SK-N-SH treated with all-trans-retinoic acid at 6 μM for 48 hours (cell line): ENCODE data around the gene TWNK.

Experiments
- CREB5 ChIP-seq: fragments of 250-450 bp; sonication (Bioruptor Pico); IDR thresholded peaks from 2 replicates; pipeline ENCODE4 v1.5.1; 2020; ENCODE audit warnings: low read depth, mild to moderate bottlenecking, moderate library complexity
- GLIS3 ChIP-seq: fragments of 250-450 bp; sonication (Bioruptor Pico); IDR thresholded peaks from 2 replicates; pipeline ENCODE4 v1.5.0; 2020; ENCODE audit warnings: mild to moderate bottlenecking, moderate library complexity
- PATZ1 ChIP-seq: fragments of 250-450 bp; sonication (Bioruptor Pico); IDR thresholded peaks from 2 replicates; pipeline ENCODE4 v1.8.0; 2020; ENCODE audit warnings: mild to moderate bottlenecking, moderate library complexity, borderline replicate concordance
- POU6F1 ChIP-seq: fragments of 250-450 bp; sonication (Bioruptor Pico); IDR thresholded peaks from 2 replicates; pipeline ENCODE4 v1.8.0; 2021; ENCODE audit warnings: low read depth, mild to moderate bottlenecking, moderate library complexity, borderline replicate concordance
- RARB ChIP-seq: fragments of 250-450 bp; sonication (Bioruptor Pico); IDR thresholded peaks from 2 replicates; pipeline ENCODE4 v1.8.0; 2021; ENCODE audit warnings: mild to moderate bottlenecking, moderate library complexity
- TOX ChIP-seq: fragments of 250-450 bp; sonication (Bioruptor Pico); IDR thresholded peaks from 2 replicates; pipeline ENCODE4 v1.8.0; 2021; ENCODE audit warnings: mild to moderate bottlenecking, moderate library complexity, borderline replicate concordance

- no peak for TF ChIP-seq TOX (CRISPR knock-in tag)
- no peak for TF ChIP-seq CREB5 (CRISPR knock-in tag)
- no peak for TF ChIP-seq POU6F1 (CRISPR knock-in tag)
- TF ChIP-seq GLIS3 (CRISPR knock-in tag) = no peak
- TF ChIP-seq RARB (CRISPR knock-in tag) = no peak
- no peak for TF ChIP-seq PATZ1
These were observed 12.4 kb downstream of the TWNK start, which contains the start of gene LZTS2 for GRCh38 chr10:100999742-101000126.
